Measurements from ENCODE around the gene DPM3.

Gene DPM3

DNA sequence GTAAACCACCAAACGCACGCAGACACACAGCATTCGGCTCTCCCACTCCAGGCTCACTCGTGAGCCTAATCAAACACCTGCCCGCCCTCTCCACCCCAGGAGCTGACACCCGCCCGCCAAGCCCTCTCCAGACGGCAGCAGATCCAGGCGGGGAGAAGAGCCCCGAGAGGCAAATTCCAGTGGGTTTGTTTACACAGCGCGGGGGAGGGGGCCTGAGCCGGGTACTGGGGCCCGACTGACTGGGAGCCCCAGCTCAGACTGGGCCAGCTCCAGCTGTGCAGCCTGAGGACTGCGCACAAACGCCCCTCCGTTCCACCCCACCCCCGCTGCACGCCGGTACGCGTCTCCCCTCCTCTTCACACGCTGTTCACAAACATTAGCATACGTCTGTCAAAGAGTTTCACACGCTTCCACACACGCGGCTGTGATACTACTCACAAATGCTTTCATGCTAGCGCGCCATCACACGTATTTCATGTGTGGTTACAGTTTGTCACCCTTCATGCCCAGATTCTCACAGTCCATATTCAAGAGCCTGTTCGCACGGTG lies 13.7 kb downstream of the DPM3 start:
- peaks cover 25% of the 10 kb centered on the region for H3K4me1 ChIP-seq (ENCODE audit: control insufficient read depth, low read length)
- peak overlapping the region; percentile 84 for H3K4me2 ChIP-seq (ENCODE audit: low read length)
- H3K27me3 ChIP-seq (ENCODE audit: control insufficient read depth, low read length): peaks cover 65% of the 10 kb centered on the region
- no peaks in the 10 kb centered on the region for H3K9me2 ChIP-seq (replicated peaks; ENCODE audit: control insufficient read depth, low read length)
- no peaks in the 10 kb centered on the region for H4K20me1 ChIP-seq (ENCODE audit: control insufficient read depth, insufficient read depth, low read depth, low read length)
- no peak overlapping the region for H3K27ac ChIP-seq (ENCODE audit: low read depth, low read length)
- peak overlapping the region; percentile 57 for H3K4me3 ChIP-seq (ENCODE audit: low read length)
- TF ChIP-seq CTCF (IDR thresholded peaks at IDR 0.05; ENCODE audit: low read depth, low read length, poor library complexity, severe bottlenecking) (peak; percentile 18), EZH2phosphoT487 (IDR thresholded peaks at IDR 0.05; ENCODE audit: borderline replicate concordance, low read length) (no peak)
- no peaks in the 10 kb centered on the region for H3K79me2 ChIP-seq (ENCODE audit: control insufficient read depth, low read length)
- H3K9me3 ChIP-seq (ENCODE audit: control insufficient read depth, insufficient read depth, low read length): no peaks in the 10 kb centered on the region
- H3K36me3 ChIP-seq (ENCODE audit: control insufficient read depth, low read length): no peaks in the 10 kb centered on the region
- H3F3A ChIP-seq (ENCODE audit: control insufficient read depth, insufficient read depth): no peaks in the 10 kb centered on the region

GRCh38 chr1:155125946-155126555 lies 14.3 kb downstream of the DPM3 start:
- H3K4me3 ChIP-seq (ENCODE audit: low read length): no peak overlapping the region

DNA sequence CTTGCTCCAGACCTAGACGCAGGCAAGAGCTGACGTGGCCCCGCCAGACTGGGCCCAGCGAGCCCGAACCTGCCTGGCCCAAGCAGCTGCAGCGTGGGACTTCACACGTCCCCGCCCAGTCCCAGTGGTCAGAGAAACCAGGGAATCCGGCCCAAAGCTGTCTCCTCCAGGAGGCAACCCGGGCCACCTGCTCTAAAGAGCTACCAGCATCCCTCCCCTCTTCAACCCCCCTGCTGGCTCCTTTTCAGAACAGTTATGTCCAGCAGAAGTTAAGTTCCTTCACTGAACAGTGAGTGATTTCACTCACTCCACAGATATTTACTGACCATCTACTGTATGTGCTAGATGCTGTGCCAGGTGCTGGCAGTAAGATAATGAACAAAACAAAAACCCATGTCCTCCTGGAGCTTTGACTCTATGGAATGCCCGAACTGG lies 14.8 kb downstream of the DPM3 start:
- no peaks in the 10 kb centered on the region for H3K9me3 ChIP-seq (ENCODE audit: control insufficient read depth, insufficient read depth, low read length)
- H3K4me3 ChIP-seq (ENCODE audit: low read length): no peak overlapping the region
- H3K36me3 ChIP-seq (ENCODE audit: control insufficient read depth, low read length): no peaks in the 10 kb centered on the region
- TF ChIP-seq CTCF (IDR thresholded peaks at IDR 0.05; ENCODE audit: low read depth, low read length, poor library complexity, severe bottlenecking): no peak
- TF ChIP-seq EZH2phosphoT487 (IDR thresholded peaks at IDR 0.05; ENCODE audit: borderline replicate concordance, low read length): no peak
- H3K4me2 ChIP-seq (ENCODE audit: low read length): no peak overlapping the region
- H3F3A ChIP-seq (ENCODE audit: control insufficient read depth, insufficient read depth): no peaks in the 10 kb centered on the region
- peaks cover 72% of the 10 kb centered on the region for H3K27me3 ChIP-seq (ENCODE audit: control insufficient read depth, low read length)
- no peaks in the 10 kb centered on the region for H3K9me2 ChIP-seq (replicated peaks; ENCODE audit: control insufficient read depth, low read length)
- H3K4me1 ChIP-seq (ENCODE audit: control insufficient read depth, low read length): peaks cover 25% of the 10 kb centered on the region
- H4K20me1 ChIP-seq (ENCODE audit: control insufficient read depth, insufficient read depth, low read depth, low read length): no peaks in the 10 kb centered on the region
- H3K79me2 ChIP-seq (ENCODE audit: control insufficient read depth, low read length): no peaks in the 10 kb centered on the region
- H3K27ac ChIP-seq (ENCODE audit: low read depth, low read length): no peak overlapping the region

More at GRCh38 chr1:155125946-155126555, 14.3 kb downstream of the DPM3 start:
- no peak overlapping the region; the same call in 1 of the 2 replicates for H3K4me2 ChIP-seq (ENCODE audit: low read length)
- no peaks in the 10 kb centered on the region for H3F3A ChIP-seq (ENCODE audit: control insufficient read depth, insufficient read depth)
- H3K9me3 ChIP-seq (ENCODE audit: control insufficient read depth, insufficient read depth, low read length): no peaks in the 10 kb centered on the region
- no peak overlapping the region for H3K27ac ChIP-seq (ENCODE audit: low read depth, low read length)
- H3K4me1 ChIP-seq (ENCODE audit: control insufficient read depth, low read length): peaks cover 25% of the 10 kb centered on the region
- H4K20me1 ChIP-seq (ENCODE audit: control insufficient read depth, insufficient read depth, low read depth, low read length): no peaks in the 10 kb centered on the region
- H3K79me2 ChIP-seq (ENCODE audit: control insufficient read depth, low read length): no peaks in the 10 kb centered on the region
- H3K36me3 ChIP-seq (ENCODE audit: control insufficient read depth, low read length): no peaks in the 10 kb centered on the region
- TF ChIP-seq CTCF (IDR thresholded peaks at IDR 0.05; ENCODE audit: low read depth, low read length, poor library complexity, severe bottlenecking) (no peak), EZH2phosphoT487 (IDR thresholded peaks at IDR 0.05; ENCODE audit: borderline replicate concordance, low read length) (no peak)
- no peaks in the 10 kb centered on the region for H3K9me2 ChIP-seq (replicated peaks; ENCODE audit: control insufficient read depth, low read length)
- H3K27me3 ChIP-seq (ENCODE audit: control insufficient read depth, low read length): peaks cover 70% of the 10 kb centered on the region

All from DOHH2 (cell line).